Stimulated activated CD4-positive, alpha-beta T cell treated with anti-CD3 and anti-CD28 coated beads, Interleukin-1b, Interleukin-23, amount 100 ng/mL, for 24 hours (primary cell): Measurements from ENCODE around the gene XRCC4.
"Not testable (repeated sequence)": the region's sequence is repeated elsewhere in the genome, so short reads cannot be mapped to it uniquely, and the experiment has no call there.

ENCODE experiments used
- DNase-seq, 4 experiments: peaks; one replicate each; pipeline ENCODE4 v3.0.0-alpha.2; 2020; ENCODE audit warnings: low read depth in 4 of 4, low spot score in 1 of 4

The XRCC4 gene

DNA sequence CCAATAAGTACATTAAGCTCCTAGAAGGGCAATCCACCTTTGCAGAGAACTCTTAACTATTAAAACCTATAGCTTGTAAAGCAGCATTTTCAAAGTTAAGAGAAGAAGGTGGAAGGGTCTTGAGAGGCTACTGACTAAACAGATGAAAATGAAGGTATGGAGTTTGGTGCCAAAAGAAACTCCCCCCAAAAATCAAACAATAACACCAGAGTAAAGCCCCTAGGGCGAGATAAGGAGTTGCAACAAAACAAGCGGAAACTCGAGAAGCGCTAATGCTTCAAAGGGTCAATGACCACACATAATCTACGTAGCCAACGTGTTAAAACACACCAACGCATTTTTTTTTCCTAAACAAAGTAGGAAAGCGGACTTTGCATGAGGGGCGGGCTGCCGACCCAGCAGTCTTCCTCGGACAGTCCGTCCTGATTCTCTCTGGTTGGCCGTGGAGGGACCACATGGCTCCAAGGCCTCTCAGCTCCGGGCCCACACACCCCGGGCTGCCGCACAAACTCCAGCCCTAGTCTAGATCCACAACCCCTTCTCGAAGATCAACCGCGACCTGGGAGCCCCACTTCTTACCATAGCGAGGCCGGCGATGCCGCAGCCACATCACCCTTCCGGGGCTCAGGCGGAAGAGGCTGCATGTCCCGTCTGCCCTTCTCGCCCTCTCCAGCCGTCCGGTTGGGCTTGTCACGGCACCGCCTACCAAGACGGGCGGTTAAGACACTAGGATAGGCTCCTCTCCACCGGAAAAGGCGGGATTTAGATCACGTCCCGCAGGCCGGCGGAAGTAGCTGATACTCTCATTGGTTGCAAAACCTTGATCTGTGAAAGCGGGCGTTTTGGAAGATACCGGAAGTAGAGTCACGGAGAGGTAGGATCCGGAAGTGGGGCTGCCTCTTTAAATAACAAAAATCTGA lies at the start of gene XRCC4, which contains the start of gene TMEM167A:
Gene XRCC4 (plus strand): TSS at position 806 of the 920 bp plus-strand sequence. CDS start 27,373 bp downstream, outside the sequence.
Gene TMEM167A (minus strand): TSS at position 653 of the 920 bp plus-strand sequence. CDS start 71 bp downstream, at position 582.
- DNase-seq: peak; percentile 71 to 89 (median 88)

DNA sequence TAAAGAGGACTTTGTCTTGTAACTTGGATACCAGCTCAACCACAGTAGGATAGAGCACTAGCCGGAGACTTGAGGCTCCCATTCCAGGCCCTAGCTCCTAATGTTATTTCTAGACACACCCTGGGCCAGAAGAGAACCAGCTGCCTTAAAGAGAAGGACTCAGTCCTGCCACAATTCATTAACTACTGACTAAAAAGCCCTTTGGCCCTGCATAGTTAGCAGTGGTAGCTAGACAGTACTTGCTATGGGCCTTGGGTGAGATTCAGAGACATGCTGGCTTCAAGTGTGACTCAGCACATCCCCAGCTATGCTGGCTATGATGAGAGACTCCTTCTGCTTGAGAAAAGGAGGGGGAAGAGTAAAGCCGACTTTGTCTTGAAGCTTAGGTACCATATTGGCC lies 47.4 kb upstream of the XRCC4 start:
- DNase-seq: no peak

DNA sequence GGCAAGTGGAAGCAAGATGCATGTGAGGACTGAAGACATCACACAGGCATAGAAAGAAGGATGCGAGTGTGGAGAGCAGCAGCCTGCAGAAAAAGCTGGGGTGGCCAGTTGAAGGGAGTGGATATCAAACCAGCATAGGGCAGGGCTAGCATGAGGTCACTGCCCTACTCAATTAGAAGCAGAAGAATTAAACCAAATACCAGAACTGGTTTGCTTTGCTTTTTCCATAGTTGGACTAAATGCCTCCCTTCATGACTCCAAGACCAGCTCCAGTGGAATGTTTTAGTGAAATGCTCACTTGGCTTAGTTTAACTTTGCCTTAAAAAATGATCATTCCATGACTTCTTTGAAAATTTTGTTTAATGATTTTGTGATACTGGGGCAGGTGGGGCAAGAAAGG lies 46.0 kb upstream of the XRCC4 start:
- DNase-seq: no peak

DNA sequence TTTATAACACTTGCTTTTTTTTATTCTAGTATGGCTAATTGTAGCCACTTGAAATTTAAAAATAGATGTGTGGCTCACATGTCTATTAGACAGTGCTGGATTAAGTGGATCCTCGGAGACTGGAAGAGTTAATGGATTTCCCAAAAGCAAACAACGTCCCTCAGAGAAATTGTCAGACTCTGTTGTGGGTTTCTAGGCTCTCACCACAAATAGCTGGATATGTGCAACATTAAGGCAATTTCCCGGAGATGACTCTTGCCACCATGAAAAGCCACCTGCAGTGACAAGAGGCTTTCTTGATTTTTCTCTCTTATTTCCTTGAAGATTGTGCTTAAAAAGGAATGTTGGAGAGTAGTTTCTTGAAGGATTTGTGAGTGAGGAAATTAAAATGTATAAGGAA lies 43.3 kb upstream of the XRCC4 start:
- no peak for DNase-seq

DNA sequence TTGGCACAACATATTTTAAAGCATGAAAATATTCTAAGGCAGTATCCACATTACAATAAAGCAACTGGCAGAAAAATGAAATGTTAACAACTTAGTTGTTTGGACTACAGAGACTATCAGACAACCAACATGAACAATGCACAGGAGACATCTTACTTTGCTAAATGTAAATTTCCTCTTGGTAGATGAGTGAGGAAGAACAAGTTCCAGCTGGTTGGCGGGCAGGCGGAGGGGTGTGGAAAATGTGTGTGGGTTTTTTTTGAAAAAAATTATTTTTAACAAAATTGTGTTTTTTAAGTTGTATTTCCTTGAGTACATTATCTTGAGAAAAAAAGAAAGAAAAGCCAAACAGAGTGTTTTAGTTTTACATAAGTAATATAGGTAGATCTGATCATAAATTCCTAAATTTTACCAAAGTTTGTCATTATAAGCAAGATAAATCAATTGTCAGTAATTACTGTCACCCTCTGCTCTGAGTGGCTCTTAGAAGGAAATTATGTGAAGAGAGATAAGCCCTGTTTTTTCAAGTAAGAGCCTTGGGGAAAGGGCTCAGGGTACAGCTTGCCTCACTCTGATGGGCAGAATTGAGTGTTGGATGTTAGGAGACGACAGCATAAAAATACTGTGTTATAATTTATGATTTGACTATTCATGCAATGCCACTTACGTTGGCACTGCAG lies 42.7 kb upstream of the XRCC4 start:
- DNase-seq: no peak

DNA sequence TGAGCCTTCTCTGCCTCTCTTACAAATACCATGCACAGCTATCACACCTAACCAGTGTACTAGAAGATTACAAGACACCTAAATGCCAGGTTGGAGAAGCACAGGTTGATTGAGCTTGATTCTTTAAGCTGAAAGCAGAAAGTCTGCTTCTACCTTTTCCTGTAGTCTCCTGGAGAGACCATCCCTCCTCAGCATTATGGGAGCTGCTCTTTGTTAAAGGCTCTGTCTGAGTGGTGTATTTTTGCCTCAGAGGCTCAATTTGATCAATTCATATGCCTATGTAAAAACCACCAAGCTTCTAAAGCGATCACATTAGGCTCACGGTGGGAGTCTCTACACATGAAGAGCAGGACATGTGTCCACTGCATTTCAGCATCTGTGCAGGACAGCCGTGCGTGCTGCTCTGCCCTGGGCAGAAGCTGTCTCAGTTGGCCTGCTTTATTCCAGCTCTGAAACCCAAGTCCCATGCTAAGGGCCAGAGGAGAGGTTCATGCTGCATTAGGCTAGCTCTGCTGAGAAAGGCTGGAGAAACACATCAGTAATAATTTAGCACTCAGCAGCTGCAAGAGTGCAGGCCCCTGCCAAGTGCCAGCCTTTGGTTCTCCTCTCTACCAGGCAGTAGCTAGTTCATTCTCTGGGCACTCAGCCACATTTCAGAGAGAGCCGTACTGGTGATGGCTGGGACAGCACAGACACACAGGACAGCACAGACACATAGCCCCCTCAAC lies 41.8 kb upstream of the XRCC4 start:
- DNase-seq: no peak

DNA sequence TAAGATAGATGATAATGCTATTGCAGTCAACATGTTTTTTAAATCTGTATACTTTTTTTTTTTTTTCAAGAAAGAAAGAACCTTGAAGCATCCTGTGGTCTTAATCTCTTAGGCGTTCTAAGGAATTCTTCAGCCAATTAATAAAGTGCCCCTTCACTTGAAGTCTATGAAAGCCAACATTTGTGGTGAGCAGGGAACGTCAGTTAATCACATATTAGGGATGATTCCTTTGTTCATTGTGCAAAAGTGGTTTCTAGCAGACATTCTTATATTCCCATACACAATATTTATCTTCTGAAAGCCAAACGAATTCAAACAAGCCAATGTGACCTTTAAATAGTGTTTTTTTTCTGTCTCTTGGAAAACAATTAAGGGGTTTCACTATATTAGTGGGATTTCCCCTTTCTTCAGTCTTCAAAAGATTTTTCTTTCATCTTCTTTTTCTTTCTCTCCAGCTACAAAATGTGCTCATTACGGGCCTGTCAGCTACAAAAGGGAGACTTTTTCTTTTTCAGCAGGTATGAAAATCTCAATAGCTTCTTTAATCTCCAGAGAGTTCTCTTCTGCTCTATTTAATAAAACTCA lies 40.3 kb upstream of the XRCC4 start:
- DNase-seq: no peak

DNA sequence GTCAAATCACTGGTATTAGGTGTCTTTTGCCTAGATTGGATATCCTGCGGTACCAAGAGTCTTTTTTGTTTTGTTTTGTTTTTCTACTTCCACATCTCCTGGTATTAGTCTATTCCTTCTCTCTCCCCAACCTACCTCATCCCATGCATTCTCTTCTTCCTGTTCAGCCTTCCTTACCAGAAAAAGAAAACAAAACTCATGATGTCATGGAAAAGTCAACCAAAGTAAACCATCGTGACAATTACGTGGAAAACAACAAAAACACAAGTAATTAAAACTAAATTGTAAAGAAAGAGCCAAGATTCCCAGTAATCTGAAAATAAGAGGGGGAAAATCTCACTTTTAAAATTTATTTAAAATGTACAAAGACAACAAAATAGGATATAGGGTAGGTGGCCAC lies 38.4 kb upstream of the XRCC4 start:
- DNase-seq: no peak

DNA sequence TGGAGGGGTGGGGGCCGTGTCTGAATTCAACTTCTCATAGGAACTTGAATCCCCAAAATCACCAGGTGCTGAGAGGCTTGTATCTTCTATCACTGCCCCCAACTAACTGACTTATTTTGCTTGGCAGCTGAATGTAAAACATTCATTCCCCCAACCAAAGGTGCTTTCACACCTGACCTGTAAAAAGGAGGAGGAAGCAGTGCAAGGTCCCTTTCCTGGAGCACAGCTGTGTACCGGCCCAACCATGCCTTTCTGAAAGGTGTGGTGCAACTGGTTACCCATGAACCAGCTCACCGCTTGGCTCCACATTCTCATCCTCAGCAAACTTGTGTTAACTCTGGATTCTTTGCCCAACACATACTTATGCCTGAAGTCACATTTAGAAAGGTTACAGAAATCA lies 34.8 kb upstream of the XRCC4 start:
- DNase-seq: no peak

DNA sequence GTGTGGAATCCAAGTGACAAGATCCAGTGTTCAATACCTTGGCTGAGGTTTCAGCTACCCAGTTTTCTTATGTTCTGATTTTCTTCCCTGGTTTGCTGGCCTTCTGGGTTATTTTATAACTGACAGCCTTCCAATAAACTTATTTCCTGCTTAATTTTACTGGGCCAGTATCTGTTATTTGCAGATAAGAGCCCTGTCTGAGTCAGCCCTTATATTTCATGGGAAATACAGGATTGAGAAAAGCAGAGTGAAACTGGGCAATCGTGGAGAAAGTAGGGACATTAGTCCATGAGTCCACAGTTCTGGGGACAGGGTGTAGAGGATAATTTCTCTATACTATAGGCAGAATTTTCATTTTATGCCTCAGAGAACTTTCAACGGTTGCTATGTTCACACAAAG lies 32.4 kb upstream of the XRCC4 start:
- DNase-seq: no peak

DNA sequence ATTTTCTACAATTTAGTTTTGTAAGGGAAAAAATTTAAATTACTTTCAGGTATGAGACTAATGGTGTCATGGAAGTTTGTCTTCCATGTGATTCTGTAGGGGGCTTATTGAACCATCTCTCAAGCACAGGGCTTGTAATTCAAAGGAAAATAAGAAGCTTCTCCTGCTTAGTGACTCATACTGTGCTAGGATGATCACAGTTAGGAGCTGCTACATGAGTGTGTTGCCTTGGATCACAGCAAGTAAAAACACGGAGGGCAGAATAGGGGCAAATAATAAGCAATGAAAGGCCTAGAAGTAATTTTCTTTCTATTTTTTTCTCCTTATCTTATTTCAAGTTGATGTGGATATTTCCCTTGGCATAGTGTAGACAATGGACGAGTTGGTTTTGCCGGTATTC lies 29.1 kb upstream of the XRCC4 start:
- no peak for DNase-seq

DNA sequence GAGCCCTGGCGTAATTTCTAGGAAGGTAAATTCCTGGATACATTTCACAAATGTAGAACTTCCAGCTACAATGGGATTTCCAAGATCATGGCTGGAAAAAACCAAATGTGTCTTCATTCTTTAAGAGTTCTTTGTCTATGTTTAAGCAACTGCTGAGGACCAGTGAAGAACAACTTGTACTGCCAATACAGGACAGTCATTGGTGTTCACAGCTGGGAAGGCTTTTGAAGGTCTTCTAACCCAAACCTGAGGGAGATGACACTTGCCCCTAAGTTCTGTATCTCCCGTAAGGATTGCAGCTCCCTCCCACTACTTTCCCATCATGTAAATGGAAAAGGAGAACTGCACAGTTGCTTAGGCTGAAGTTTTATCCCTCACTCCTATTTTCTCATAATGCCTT lies 28.5 kb upstream of the XRCC4 start:
- no peak for DNase-seq

DNA sequence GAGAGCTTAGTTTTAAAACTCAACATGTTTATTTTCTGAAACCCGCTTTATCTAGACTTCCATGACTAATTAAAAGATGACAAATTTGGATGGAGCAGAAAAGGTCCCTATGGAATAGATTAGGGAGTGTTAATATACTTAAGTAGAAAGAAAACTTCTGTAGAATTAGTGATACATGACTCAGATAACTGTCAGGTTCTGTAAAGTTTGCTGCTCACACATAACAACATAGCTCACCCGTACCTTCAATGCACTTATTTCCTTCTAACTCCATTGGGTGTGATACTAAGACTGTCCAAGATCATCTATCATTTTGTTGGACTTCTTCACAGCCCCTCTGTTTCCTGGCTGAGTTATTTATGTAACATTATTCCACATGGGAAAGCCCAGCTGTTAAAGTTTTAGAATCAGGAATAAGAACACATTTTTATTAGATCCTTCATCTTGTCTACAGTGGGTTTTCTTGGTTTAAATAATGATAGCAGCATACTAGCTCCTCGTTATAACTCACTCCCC lies 27.9 kb upstream of the XRCC4 start:
- DNase-seq: no peak

DNA sequence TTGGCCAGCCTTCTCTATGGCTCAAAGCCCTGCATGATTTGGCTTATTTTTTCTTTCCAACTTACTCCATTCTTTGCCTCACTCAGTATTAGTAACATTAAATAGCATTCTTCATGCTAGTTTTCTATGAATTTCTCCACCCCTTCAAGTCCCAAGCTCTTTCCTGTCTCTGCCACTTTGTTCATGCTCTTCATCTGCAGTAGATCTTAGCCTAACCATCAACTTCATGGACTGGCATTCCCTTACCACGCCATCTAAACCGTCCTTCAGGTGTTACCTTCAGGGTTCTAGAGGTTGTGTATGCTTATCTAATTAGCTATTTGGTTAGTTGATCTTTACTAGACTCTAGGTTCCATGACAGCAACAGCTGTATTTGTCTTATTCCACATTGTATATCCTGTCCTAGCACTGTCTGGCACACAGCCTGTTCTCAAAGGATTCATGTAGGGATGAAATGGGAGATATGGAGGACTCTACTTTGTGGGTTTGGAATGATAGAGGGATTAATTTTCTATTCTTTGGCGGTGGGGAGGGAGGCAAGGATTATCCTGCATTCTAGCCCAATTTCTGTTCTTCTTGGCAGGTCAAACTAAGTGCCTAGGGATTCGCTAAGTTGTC lies 26.5 kb upstream of the XRCC4 start:
- DNase-seq: no peak

DNA sequence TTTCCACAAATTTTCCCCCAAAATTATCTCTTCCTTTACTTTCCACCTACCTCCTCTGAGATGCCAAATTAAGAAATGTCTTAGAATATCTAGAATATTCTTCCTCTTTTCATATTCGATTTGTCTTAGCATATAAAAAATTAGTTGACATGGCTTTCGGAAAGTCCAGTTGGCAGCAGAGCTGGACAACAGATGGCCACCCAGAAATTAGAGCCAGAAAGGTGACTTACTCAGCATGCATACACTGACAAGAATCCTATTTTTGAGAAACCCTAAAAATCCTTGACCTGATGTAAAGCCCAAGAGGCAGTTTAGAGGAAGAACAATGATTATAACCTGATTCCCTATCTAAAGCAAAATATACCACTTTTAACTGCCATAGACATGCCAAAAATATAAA lies 22.2 kb upstream of the XRCC4 start:
- no peak for DNase-seq

DNA sequence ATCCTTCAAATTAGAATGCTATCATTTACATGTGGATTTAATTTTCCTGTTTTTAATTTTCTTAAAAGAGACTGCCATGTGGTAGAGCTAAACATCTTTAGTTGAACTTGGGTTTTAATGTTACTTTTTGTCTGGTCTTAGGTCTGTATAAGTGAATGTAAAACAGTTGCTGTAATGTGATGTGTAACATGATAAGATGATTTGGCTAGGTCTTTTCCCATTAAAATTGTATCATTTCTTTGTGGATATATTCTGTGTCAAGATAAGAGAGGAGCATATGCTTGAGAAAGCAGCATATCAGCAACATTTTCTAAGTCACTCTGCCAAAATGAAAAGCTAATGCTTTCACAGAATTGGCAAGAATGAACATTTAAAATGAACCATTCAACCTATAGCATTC lies 18.6 kb upstream of the XRCC4 start:
- no peak for DNase-seq

DNA sequence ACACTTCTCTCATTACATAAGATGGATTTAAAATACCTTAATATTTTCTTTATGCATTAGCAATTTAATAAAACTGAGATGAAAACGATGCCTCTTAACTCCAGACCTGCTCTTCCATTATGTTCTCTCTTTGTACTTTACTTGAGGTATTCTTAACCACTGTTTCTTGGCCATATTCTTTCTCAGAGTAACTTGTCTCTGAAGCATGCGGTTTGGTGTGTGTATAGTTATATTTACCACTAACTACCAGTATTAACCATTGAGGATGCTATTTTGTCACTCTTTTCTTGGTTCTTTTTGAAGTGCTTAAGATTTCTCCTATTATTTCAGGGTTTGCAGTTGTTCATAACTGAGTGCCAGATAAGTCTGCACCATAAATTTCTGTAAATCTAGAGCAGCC lies 18.0 kb upstream of the XRCC4 start:
- DNase-seq: no peak

DNA sequence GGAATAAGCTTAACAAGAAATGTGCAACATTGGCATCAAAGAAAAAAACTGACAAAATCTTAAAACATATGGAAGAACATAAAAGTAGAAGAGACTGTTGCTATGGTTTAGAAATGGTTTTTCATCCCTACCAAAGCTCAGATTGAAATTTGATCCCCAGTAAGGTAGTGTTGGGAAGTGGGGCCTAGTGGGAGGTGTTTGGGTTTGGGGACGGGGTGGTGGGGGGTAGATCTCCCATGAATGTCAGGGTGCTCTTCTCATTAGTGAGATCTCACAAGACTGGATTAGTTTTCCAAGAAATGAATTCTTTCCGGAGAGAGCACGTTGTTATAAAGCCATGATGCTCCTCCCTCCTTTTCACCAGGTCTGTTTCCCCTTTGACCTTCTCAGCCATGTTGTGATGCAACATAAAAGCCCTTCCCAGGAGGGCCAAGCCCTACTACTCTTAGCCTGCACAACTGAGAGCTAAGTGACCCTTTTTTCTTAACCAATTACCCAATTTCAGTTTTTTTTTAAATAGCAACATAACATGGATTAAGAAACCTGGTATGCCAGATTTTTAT lies 10.7 kb upstream of the XRCC4 start:
- no peak for DNase-seq

DNA sequence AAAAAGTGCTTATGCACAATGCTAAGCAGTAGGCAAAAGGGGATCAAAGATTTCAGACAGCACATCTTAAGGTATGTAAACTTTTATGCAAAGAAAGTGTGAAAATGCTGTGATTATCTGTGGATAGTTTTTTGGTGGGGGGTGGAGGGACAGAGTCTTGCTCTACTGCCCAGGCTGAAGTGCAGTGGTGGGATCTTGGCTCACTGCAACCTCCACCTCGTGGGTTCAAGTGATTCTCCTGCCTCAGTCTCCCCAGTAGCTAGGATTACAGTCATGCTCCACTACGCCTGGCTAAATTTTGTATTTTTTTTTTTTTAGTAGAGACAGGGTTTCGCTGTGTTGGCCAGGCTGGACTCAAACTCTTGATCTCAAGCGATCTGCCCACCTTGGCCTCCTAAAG lies 10.0 kb upstream of the XRCC4 start:
- not testable (repeated sequence) for DNase-seq

DNA sequence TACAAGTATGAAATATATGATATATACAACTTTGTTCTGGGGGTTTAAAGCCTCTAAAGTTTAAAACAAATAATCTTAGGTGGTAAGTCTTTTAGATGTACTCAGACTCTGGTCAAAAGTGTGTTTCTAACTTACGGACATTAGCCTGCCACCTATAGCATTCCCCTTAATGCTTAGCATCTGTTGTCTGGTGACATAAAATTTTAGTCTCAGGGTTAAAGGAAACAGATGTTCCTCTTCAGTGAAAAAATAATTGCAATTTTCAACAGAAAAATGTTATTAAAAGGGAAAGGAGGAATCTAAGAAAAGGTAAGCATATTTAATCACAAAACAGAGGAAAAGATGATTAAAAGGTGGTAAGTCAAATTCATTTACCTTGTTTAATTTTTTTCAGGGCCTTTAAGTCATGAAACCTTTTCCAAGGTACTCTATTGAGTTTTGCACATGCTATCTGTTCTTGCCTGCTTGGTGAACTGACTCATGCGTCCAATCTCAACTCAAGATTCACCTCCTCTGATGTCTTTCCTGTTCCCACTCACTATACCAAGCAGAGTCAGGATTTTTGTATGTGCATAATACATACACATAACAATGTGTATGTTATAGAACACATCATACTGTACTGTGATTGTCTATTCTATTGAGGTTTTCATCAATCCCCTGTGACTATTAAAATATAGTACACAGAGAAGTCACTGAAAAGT lies 8.1 kb upstream of the XRCC4 start:
- no peak for DNase-seq
